SK-N-SH (cell line): ENCODE measurements around the gene NELFB. TPM values are rescaled to one million over a fixed set of nuclear protein-coding genes. Genes with fewer than 3 reads are reported as not detected.

ENCODE experiments used
- CTCF ChIA-PET: fragments of 300-600, 350-600 bp; formaldehyde crosslinking; extraction: SDS; loops from one replicate; lab custom pipeline; 2021; lab: Yijun Ruan, JAX
- POLR2A ChIA-PET: fragments of 350-600 bp; sonication (Branson Sonifier 250); formaldehyde crosslinking; extraction: SDS; loops from one replicate; lab custom pipeline; 2020; ENCODE audit warnings: antibody characterized with exemption, inconsistent platforms; lab: Yijun Ruan, JAX
- DNase-seq: peaks from one replicate; pipeline ENCODE4 v3.0.0; 2012
- H2AFZ ChIP-seq: fragments of 200-600 bp; sonication (generic); 2 replicates; pipeline ENCODE4 v1.8.1; 2016; ENCODE audit warnings: antibody characterized with exemption, mild to moderate bottlenecking, low read depth
- H3F3A ChIP-seq: fragments of 200-600 bp; sonication (generic); replicated peaks from 2 replicates; pipeline ENCODE3; 2016; ENCODE audit warnings: antibody characterized with exemption, mild to moderate bottlenecking; ENCODE audit not compliant: insufficient read depth
- H3K27ac ChIP-seq, 2 experiments: fragments of 200-500 bp in 1 of 2; fragments of 200-600 bp in 1 of 2; sonication (Bioruptor generic) in 1 of 2; sonication (generic), shearing (Covaris generic) in 1 of 2; 2 replicates each; pipeline versions ENCODE4 v1.5.1 to v1.6.1; 2014 to 2016; ENCODE audit warnings: low read depth in 2 of 2, inconsistent platforms in 1 of 2, low read length in 1 of 2, mild to moderate bottlenecking in 1 of 2, mixed read lengths in 1 of 2
- H3K27me3 ChIP-seq: fragments of 200-600 bp; sonication (generic), shearing (Covaris generic); 2 replicates; pipeline ENCODE4 v1.6.1; 2016; ENCODE audit warnings: mixed run types; ENCODE audit not compliant: insufficient read depth
- H3K36me3 ChIP-seq, 2 experiments: fragments of 200-500 bp in 1 of 2; fragments of 200-600 bp in 1 of 2; sonication (Bioruptor generic) in 1 of 2; sonication (generic) in 1 of 2; replicated peaks in 1 of 2; 2 replicates each; pipeline versions ENCODE3 to v1.5.1; 2014 to 2016; ENCODE audit warnings: low read length in 1 of 2, mild to moderate bottlenecking in 1 of 2; ENCODE audit not compliant: insufficient read depth in 2 of 2, control insufficient read depth in 1 of 2
- H3K4me1 ChIP-seq, 2 experiments: fragments of 200-500 bp in 1 of 2; fragments of 200-600 bp in 1 of 2; sonication (Bioruptor generic) in 1 of 2; sonication (generic), shearing (Covaris generic) in 1 of 2; 2 replicates each; pipeline versions ENCODE4 v1.5.1 to v1.6.1; 2014 to 2016; ENCODE audit warnings: low read depth in 1 of 2, low read length in 1 of 2, mixed run types in 1 of 2; ENCODE audit not compliant: insufficient read depth in 2 of 2, control insufficient read depth in 1 of 2
- H3K4me2 ChIP-seq: fragments of 200-600 bp; sonication (generic), shearing (Covaris generic); 2 replicates; pipeline ENCODE4 v1.6.1; 2017; ENCODE audit warnings: mixed run types
- H3K4me3 ChIP-seq, 2 experiments: fragments of 200-500 bp in 1 of 2; fragments of 200-600 bp in 1 of 2; sonication (Bioruptor generic) in 1 of 2; sonication (generic), shearing (Covaris generic) in 1 of 2; 2 replicates each; pipeline versions ENCODE4 v1.5.1 to v1.8.1; 2014 to 2016; ENCODE audit warnings: low read depth in 2 of 2, inconsistent platforms in 1 of 2, low read length in 1 of 2, mild to moderate bottlenecking in 1 of 2, mixed read lengths in 1 of 2, moderate library complexity in 1 of 2
- H3K79me2 ChIP-seq: fragments of 200-600 bp; sonication (generic); 2 replicates; pipeline ENCODE4 v1.8.1; 2017; ENCODE audit warnings: mild to moderate bottlenecking; ENCODE audit not compliant: insufficient read depth
- H3K9ac ChIP-seq: fragments of 200-600 bp; sonication (generic); 2 replicates; pipeline ENCODE4 v1.6.1; 2017; ENCODE audit warnings: mixed run types
- H3K9me2 ChIP-seq: fragments of 200-600 bp; sonication (generic); 2 replicates; pipeline ENCODE4 v1.6.1; 2017; ENCODE audit warnings: mixed run types
- H3K9me3 ChIP-seq: fragments of 200-600 bp; sonication (generic); 2 replicates; pipeline ENCODE4 v1.6.1; 2017; ENCODE audit warnings: mixed run types, mild to moderate bottlenecking, moderate library complexity
- H4K20me1 ChIP-seq: fragments of 200-600 bp; sonication (generic); 2 replicates; pipeline ENCODE4 v1.6.1; 2017; ENCODE audit warnings: mild to moderate bottlenecking, mixed run types; ENCODE audit not compliant: insufficient read depth
- CHD2 ChIP-seq: fragments of 150-350 bp; IDR thresholded peaks from 2 replicates; pipeline ENCODE4 v1.6.1; 2018; ENCODE audit warnings: low read length; ENCODE audit not compliant: partially characterized antibody
- EP300 ChIP-seq, 2 experiments: IDR thresholded peaks; 2 replicates each; pipeline versions ENCODE4 v1.4.0 to v1.6.1; 2012; ENCODE audit warnings: borderline replicate concordance in 1 of 2, low read depth in 1 of 2, low read length in 1 of 2
- EZH2phosphoT487 ChIP-seq: fragments of 200-600 bp; sonication (generic); IDR thresholded peaks from 2 replicates; pipeline ENCODE4 v1.6.1; 2017; ENCODE audit warnings: low read depth, mixed run types, mild to moderate bottlenecking, antibody characterized with exemption, moderate library complexity, borderline replicate concordance
- MXI1 ChIP-seq: IDR thresholded peaks from 2 replicates; pipeline ENCODE4 v1.6.1; 2012; ENCODE audit warnings: mild to moderate bottlenecking, low read depth, low read length, improper control_type of control experiment
- RCOR1 ChIP-seq: fragments of 150-350 bp; IDR thresholded peaks from 2 replicates; pipeline ENCODE4 v1.6.1; 2017; ENCODE audit warnings: antibody characterized with exemption, low read length
- SIN3A ChIP-seq: IDR thresholded peaks from 2 replicates; pipeline ENCODE4 v1.6.1; 2012; ENCODE audit warnings: low read depth, mild to moderate bottlenecking, low read length, moderate library complexity, borderline replicate concordance
- WGBS: methylation state at CpG from one replicate; pipeline ENCODE4 v1.1.6; 2017; ENCODE audit warnings: low lambda C conversion rate; 5-methylcytosine and 5-hydroxymethylcytosine counted together
- polyA plus RNA-seq, 3 experiments: library from polyadenylated mRNA; depleted of rRNA; stranded (reverse); fragments of >200 nt; gene quantifications; 2 replicates each; pipeline ENCODE4 v1.2.3, GENCODE V29; 2012
- TF ChIP-seq, protein P1 (sequence below): fragments of 150-350 bp; IDR thresholded peaks from 2 replicates; pipeline ENCODE4 v1.6.1; 2016; ENCODE audit warnings: mild to moderate bottlenecking, low read depth, low read length

Gene NELFB
- polyA plus RNA-seq, 1 of the 3 experiments (the other 2 are of a cell fraction): 62.7 TPM

GRCh38 chr9:137234758-137235423 is 20.2 kb upstream of the NELFB start:
- Histone ChIP-seq H3K36me3 (no peaks in the 10 kb centered on the region), H3K4me3 (no peak overlapping the region), H3K79me2 (peaks cover 27% of the 10 kb centered on the region), H3F3A (peaks cover 8% of the 10 kb centered on the region), H4K20me1 (no peaks in the 10 kb centered on the region), H3K27me3 (no peaks in the 10 kb centered on the region), H2AFZ (no peak overlapping the region), H3K4me2 (no peak overlapping the region), H3K9me2 (no peaks in the 10 kb centered on the region), H3K4me1 (peaks cover 9 to 22% of the 10 kb centered on the region in 2 experiments; a peak in 2 of 4 replicates), H3K9ac (no peak overlapping the region), H3K9me3 (no peaks in the 10 kb centered on the region), H3K27ac (no peak overlapping the region)
- DNase-seq: no peak
- TF ChIP-seq, protein P1, sequence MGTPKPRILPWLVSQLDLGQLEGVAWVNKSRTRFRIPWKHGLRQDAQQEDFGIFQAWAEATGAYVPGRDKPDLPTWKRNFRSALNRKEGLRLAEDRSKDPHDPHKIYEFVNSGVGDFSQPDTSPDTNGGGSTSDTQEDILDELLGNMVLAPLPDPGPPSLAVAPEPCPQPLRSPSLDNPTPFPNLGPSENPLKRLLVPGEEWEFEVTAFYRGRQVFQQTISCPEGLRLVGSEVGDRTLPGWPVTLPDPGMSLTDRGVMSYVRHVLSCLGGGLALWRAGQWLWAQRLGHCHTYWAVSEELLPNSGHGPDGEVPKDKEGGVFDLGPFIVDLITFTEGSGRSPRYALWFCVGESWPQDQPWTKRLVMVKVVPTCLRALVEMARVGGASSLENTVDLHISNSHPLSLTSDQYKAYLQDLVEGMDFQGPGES: no peak
- no peak for TF ChIP-seq MXI1
- ChIA-PET CTCF (interaction anchor here (1.1 to 4.5 kb wide), 6 partner anchors 10 to 179 kb away, joined by 3 to 95 read pairs (median 4); partner anchors contain the start of genes CYSRT1, DPP7, RNF208 and RNF224), POLR2A (no interaction called here)
- 87% methylated on average over 16 of the region's 18 CpGs for WGBS

GRCh38 chr9:137235424-137236237 is 19.5 kb upstream of the NELFB start:
- H3K9me2 ChIP-seq: no peaks in the 10 kb centered on the region
- DNase-seq: no peak
- H3K4me3 ChIP-seq: no peak overlapping the region
- H3K27ac ChIP-seq: no peak overlapping the region
- H3K9me3 ChIP-seq: no peaks in the 10 kb centered on the region
- POLR2A ChIA-PET: interaction anchor here (1.0 to 1.3 kb wide), 4 partner anchors 18 to 187 kb away, joined by 3 to 4 read pairs (median 3); partner anchors contain the start of genes EXD3 and NOXA1
- H3F3A ChIP-seq: peaks cover 9% of the 10 kb centered on the region
- no peaks in the 10 kb centered on the region for H3K36me3 ChIP-seq
- TF ChIP-seq CHD2 (no peak), EZH2phosphoT487 (no peak), MXI1 (no peak), EP300 (IDR thresholded peaks at IDR 0.05; ENCODE audit: borderline replicate concordance in 1 of 2, low read depth in 1 of 2, low read length in 1 of 2) (no peak), SIN3A (no peak), RCOR1 (no peak)
- no peak overlapping the region for H3K9ac ChIP-seq
- peaks cover 9 to 22% of the 10 kb centered on the region in 2 experiments; a peak in 2 of 4 replicates for H3K4me1 ChIP-seq
- peaks cover 27% of the 10 kb centered on the region for H3K79me2 ChIP-seq
- WGBS: 89% methylated on average over 7 of the region's 35 CpGs
- H3K27me3 ChIP-seq: no peaks in the 10 kb centered on the region
- CTCF ChIA-PET: interaction anchor here (1.0 to 4.5 kb wide), 37 partner anchors 11 to 426 kb away, joined by 3 to 95 read pairs (median 6); partner anchors contain the start of genes ANAPC2, CYSRT1, DPP7 and GRIN1
- H4K20me1 ChIP-seq: no peaks in the 10 kb centered on the region
- no peak overlapping the region for H3K4me2 ChIP-seq
- no peak overlapping the region for H2AFZ ChIP-seq
